ENCODE data around the gene HMX3. TPM values are rescaled to one million over a fixed set of nuclear protein-coding genes. Genes with fewer than 3 reads are reported as not detected.

HMX3 gene
- total and polyA plus RNA-seq, 2 of the 8 experiments (the other 6 are each of a cell fraction or from before 2014, with no cell fraction given), result 0.05 TPM; not detected in 1

GRCh38 chr10:123134915-123135414 is 805 bp upstream of the HMX3 start:
- Histone ChIP-seq H3K9me3 (ENCODE audit: insufficient read depth in 2 of 2, low read depth in 1 of 2, low read length in 1 of 2) (no peaks in the 10 kb centered on the region), H3K23ac (ENCODE audit: insufficient read length) (no peak overlapping the region), H4K20me1 (replicated peaks in 1 of 2; ENCODE audit: control insufficient read depth in 1 of 2, insufficient read depth in 2 of 2, low read length in 2 of 2) (peaks cover 0 to 11% of the 10 kb centered on the region in 2 experiments), H4K5ac (ENCODE audit: insufficient read length, low read depth, low read length) (no peak overlapping the region), H3K4ac (replicated peaks; ENCODE audit: insufficient read length, low read depth, low read length) (no peak overlapping the region), H3K4me2 (ENCODE audit: insufficient read depth in 1 of 2, low read depth in 2 of 2, low read length in 2 of 2) (peak overlapping the region; percentile 48 to 95), H3K36me3 (ENCODE audit: control insufficient read depth in 2 of 4, insufficient read depth in 4 of 4, low read length in 3 of 4) (no peaks in the 10 kb centered on the region; a peak in 1 of 8 replicates), H4K8ac (ENCODE audit: extremely low read depth, insufficient read depth, low read length) (peak overlapping the region; percentile 42; the same call in 1 of the 2 replicates), H3K4me3 (ENCODE audit: extremely low read depth in 1 of 4, insufficient read depth in 2 of 4, low read depth in 3 of 4, low read length in 4 of 4) (peak overlapping the region; percentile 37 to 59 (median 48)), H2BK12ac (ENCODE audit: low read depth, low read length) (peak overlapping the region; percentile 53; the same call in 1 of the 2 replicates), H3K56ac (replicated peaks; ENCODE audit: insufficient read length, low read depth, low read length) (no peak overlapping the region), H3K27ac (ENCODE audit: low read depth, low read length) (no peak overlapping the region), H2BK20ac (ENCODE audit: low read length) (no peak overlapping the region), H3K79me2 (ENCODE audit: control insufficient read depth in 1 of 2, insufficient read depth in 2 of 2, low read length in 2 of 2) (no peaks in the 10 kb centered on the region), H3K79me1 (ENCODE audit: low read depth, low read length) (no peaks in the 10 kb centered on the region), H3K18ac (ENCODE audit: extremely low read depth, low read length) (0 out of 2 replicates have a peak overlapping the region, but pooled peaks have one; percentile 17), H3K23me2 (ENCODE audit: low read depth, low read length) (peaks cover 21% of the 10 kb centered on the region; the same call in 1 of the 2 replicates), H2BK120ac (replicated peaks; ENCODE audit: low read depth, low read length) (no peak overlapping the region), H3K14ac (ENCODE audit: insufficient read length) (no peak overlapping the region), H3K4me1 (replicated peaks in 1 of 4; ENCODE audit: control insufficient read depth in 3 of 4, insufficient read depth in 4 of 4, low read length in 3 of 4) (peaks cover 7 to 43% (median 26%) of the 10 kb centered on the region in 4 experiments), H2BK15ac (ENCODE audit: low read length) (no peak overlapping the region), H3K27me3 (replicated peaks in 1 of 4; ENCODE audit: control insufficient read depth in 3 of 4, extremely low read depth in 1 of 4, insufficient read depth in 3 of 4, low read length in 3 of 4) (peaks cover 65 to 96% (median 85%) of the 10 kb centered on the region in 4 experiments), H2AK5ac (ENCODE audit: low read depth, low read length) (no peak overlapping the region), H2AFZ (ENCODE audit: low read length) (no peak overlapping the region), H3K9ac (replicated peaks in 1 of 4; ENCODE audit: extremely low read depth in 1 of 4, low read depth in 3 of 4, low read length in 3 of 4) (no peak overlapping the region), H2BK5ac (ENCODE audit: low read depth, low read length) (no peak overlapping the region; the same call in 1 of the 2 replicates), H4K91ac (replicated peaks; ENCODE audit: insufficient read length, low read length) (no peak overlapping the region)
- 2% methylated on average over 19 of the region's 46 CpGs; no CpG with 5 or more reads in 1 of the 2 experiments for WGBS, 2 experiments (ENCODE audit: extremely low coverage in 1 of 2, insufficient coverage in 1 of 2, insufficient read length in 1 of 2, insufficient replicate concordance in 2 of 2, low coverage in 1 of 2, low lambda C conversion rate in 2 of 2, missing lambda C conversion rate in 1 of 2)
- DNase-seq (ENCODE audit: low read depth in 1 of 2, low spot score in 2 of 2), result no peak
- ChIA-PET POLR2A (ENCODE audit: partially characterized antibody) (interaction anchor here (2.2 to 2.8 kb wide), 3 partner anchors 10 to 16 kb away, joined by 5 to 35 read pairs (median 31); partner anchors contain the start of gene HMX2), CTCF (ENCODE audit: partially characterized antibody) (interaction anchor here (1.3 to 4.4 kb wide), 8 partner anchors 9 to 139 kb away, joined by 4 to 35 read pairs (median 17); partner anchors contain the start of gene BUB3)
- no peak for FAIRE-seq
- TF ChIP-seq JUN (IDR thresholded peaks at IDR 0.05; ENCODE audit: low read depth, low read length), result no peak
- no peak for TF ChIP-seq RXRA (IDR thresholded peaks at IDR 0.05; ENCODE audit: insufficient read depth, low read depth, low read length)
- TF ChIP-seq, protein P1, sequence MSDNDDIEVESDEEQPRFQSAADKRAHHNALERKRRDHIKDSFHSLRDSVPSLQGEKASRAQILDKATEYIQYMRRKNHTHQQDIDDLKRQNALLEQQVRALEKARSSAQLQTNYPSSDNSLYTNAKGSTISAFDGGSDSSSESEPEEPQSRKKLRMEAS (IDR thresholded peaks at IDR 0.05), result peak; percentile 23; the same call in 1 of the 2 replicates
- no peak for TF ChIP-seq EP300 (IDR thresholded peaks at IDR 0.05; ENCODE audit: borderline replicate concordance in 1 of 2, low read depth in 2 of 2, low read length in 2 of 2)
- peak; percentile 13 for TF ChIP-seq CTBP2 (IDR thresholded peaks at IDR 0.05; ENCODE audit: borderline replicate concordance, insufficient read depth, insufficient read length, low read length)
- TF ChIP-seq, protein P2, sequence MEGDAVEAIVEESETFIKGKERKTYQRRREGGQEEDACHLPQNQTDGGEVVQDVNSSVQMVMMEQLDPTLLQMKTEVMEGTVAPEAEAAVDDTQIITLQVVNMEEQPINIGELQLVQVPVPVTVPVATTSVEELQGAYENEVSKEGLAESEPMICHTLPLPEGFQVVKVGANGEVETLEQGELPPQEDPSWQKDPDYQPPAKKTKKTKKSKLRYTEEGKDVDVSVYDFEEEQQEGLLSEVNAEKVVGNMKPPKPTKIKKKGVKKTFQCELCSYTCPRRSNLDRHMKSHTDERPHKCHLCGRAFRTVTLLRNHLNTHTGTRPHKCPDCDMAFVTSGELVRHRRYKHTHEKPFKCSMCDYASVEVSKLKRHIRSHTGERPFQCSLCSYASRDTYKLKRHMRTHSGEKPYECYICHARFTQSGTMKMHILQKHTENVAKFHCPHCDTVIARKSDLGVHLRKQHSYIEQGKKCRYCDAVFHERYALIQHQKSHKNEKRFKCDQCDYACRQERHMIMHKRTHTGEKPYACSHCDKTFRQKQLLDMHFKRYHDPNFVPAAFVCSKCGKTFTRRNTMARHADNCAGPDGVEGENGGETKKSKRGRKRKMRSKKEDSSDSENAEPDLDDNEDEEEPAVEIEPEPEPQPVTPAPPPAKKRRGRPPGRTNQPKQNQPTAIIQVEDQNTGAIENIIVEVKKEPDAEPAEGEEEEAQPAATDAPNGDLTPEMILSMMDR (IDR thresholded peaks at IDR 0.05; ENCODE audit: control extremely low read depth in 1 of 3, insufficient read depth in 1 of 3, low read depth in 1 of 3, low read length in 3 of 3), result no peak
- no peak for TF ChIP-seq TAF7 (optimal IDR thresholded peaks at IDR 0.05; ENCODE audit: borderline replicate concordance, low read depth, low read length)
- TF ChIP-seq EZH2 (IDR thresholded peaks at IDR 0.05; ENCODE audit: low read depth, low read length, severe bottlenecking), result peak; percentile 15
